OCI-LY7 (cell line): ENCODE measurements around the gene ZNF841. TPM values are rescaled to one million over a fixed set of nuclear protein-coding genes. Genes with fewer than 3 reads are reported as not detected.

ENCODE experiments used
- BruUV-seq: library from RNA; stranded (reverse); fragments of 400-500 nt; replicated peaks from 2 replicates; lab custom pipeline; 2021; lab: Mats Ljungman, UMichigan
- CTCF ChIA-PET: fragments of 300-600 bp; sonication (Branson Sonifier 250); formaldehyde crosslinking; loops from one replicate; lab custom pipeline; 2022; ENCODE audit warnings: antibody characterized with exemption; ENCODE audit not compliant: unreplicated experiment; lab: Charles Lee
- POLR2A ChIA-PET: fragments of 300-600 bp; sonication (Branson Sonifier 250); formaldehyde crosslinking; loops from one replicate; lab custom pipeline; 2022; ENCODE audit warnings: antibody characterized with exemption; lab: Charles Lee
- DNase-seq: peaks from one replicate; pipeline ENCODE4 v3.0.0-alpha.2; 2015; ENCODE audit warnings: low spot score
- H2AFZ ChIP-seq: fragments of 200-600 bp; sonication (generic), shearing (Covaris generic); 2 replicates; pipeline ENCODE4 v1.6.1; 2014; ENCODE audit warnings: mild to moderate bottlenecking, antibody characterized with exemption, low read length, moderate library complexity
- H3K27ac ChIP-seq: fragments of 200-600 bp; sonication (generic); 2 replicates; pipeline ENCODE4 v1.5.1; 2014; ENCODE audit warnings: mixed run types, low read depth, mild to moderate bottlenecking, moderate library complexity, low read length, inconsistent platforms; ENCODE audit not compliant: poor library complexity, severe bottlenecking
- H3K36me3 ChIP-seq: fragments of 200-600 bp; sonication (generic); 2 replicates; pipeline ENCODE4 v1.6.1; 2014; ENCODE audit warnings: mild to moderate bottlenecking, antibody characterized with exemption, low read length, moderate library complexity, mixed read lengths; ENCODE audit not compliant: insufficient read depth
- H3K4me1 ChIP-seq: fragments of 200-600 bp; sonication (generic); 2 replicates; pipeline ENCODE4 v1.5.1; 2014; ENCODE audit warnings: mild to moderate bottlenecking, low read length; ENCODE audit not compliant: insufficient read depth, poor library complexity, severe bottlenecking
- H3K4me2 ChIP-seq: fragments of 200-600 bp; sonication (generic); 2 replicates; pipeline ENCODE4 v1.6.1; 2014; ENCODE audit warnings: mild to moderate bottlenecking, low read length
- H3K4me3 ChIP-seq: fragments of 200-600 bp; sonication (generic); 2 replicates; pipeline ENCODE4 v1.5.1; 2014; ENCODE audit warnings: mild to moderate bottlenecking, low read depth, low read length; ENCODE audit not compliant: poor library complexity, severe bottlenecking
- H3K79me2 ChIP-seq: fragments of 200-600 bp; sonication (generic); 2 replicates; pipeline ENCODE4 v1.6.1; 2016; ENCODE audit warnings: low read depth, mild to moderate bottlenecking, low read length, moderate library complexity, mixed read lengths; ENCODE audit not compliant: insufficient read depth
- H3K9me2 ChIP-seq: fragments of 200-600 bp; sonication (generic); 2 replicates; pipeline ENCODE4 v1.6.1; 2016; ENCODE audit warnings: mild to moderate bottlenecking, low read length, mixed read lengths; ENCODE audit not compliant: insufficient read depth
- H3K9me3 ChIP-seq: fragments of 200-600 bp; sonication (generic); 2 replicates; pipeline ENCODE4 v1.6.1; 2014; ENCODE audit warnings: mild to moderate bottlenecking, mixed run types, low read length, mixed read lengths
- H4K20me1 ChIP-seq: fragments of 200-600 bp; sonication (generic); 2 replicates; pipeline ENCODE4 v1.6.1; 2014; ENCODE audit warnings: mild to moderate bottlenecking, antibody characterized with exemption, low read length, moderate library complexity, mixed read lengths; ENCODE audit not compliant: insufficient read depth
- EZH2phosphoT487 ChIP-seq: fragments of 200-600 bp; sonication (generic); IDR thresholded peaks from 2 replicates; pipeline ENCODE4 v1.6.1; 2018; ENCODE audit warnings: low read depth, borderline replicate concordance, mild to moderate bottlenecking, mixed run types, antibody characterized with exemption, low read length, moderate library complexity, mixed read lengths
- intact Hi-C: fragments of 100-400 bp; cut with micrococcal nuclease; formaldehyde crosslinking; loops from one replicate; pipeline ENCODE4 v1.10.0; 2022; ENCODE audit not compliant: unreplicated experiment
- total RNA-seq, 2 experiments: library from RNA; depleted of rRNA in 1 of 2; stranded (reverse); fragments of >200 nt in 1 of 2; shearing (Covaris generic) in 1 of 2; gene quantifications; 2 replicates each; pipeline ENCODE4 v1.2.3, GENCODE V29; 2014 to 2022
- TF ChIP-seq, protein P1 (sequence below): fragments of 200-600 bp; sonication (generic); conservative IDR thresholded peaks from 2 replicates; pipeline ENCODE4 v1.5.1; 2014; ENCODE audit warnings: mild to moderate bottlenecking, antibody characterized with exemption, low read length, moderate library complexity, mixed read lengths

The ZNF841 gene
- total RNA-seq, 2 experiments from 2014 or later = not detected

DNA sequence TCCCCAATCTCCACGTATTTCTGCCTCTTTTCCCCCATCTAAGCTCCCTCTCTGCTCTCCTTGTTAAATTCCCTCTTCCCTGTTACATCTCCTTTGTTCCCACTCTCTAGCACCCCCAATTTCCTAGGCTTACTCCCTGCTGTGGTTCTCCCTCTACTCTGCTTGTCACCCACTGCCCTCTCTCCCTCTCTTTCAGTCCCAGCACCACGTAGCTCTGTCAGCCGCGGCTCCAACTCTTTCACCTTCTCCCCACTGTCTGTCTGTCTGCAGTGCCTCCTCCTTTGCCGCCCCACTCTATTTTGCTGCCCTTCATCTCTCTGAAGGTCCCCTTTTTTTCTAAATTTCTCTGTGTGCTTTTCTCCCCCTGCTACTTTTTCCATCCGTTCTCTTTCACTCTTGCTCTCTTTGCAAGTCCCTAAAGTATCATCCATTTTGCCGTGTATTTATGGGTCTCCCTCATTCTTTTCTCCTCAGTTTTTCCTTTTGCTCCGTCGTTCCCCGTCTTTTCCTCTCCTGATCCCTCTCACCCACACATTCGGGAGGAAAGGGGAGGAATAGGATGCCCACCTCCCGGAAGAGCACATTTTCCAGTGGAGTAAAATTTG, 937 bp downstream of the ZNF841 start:
- Histone ChIP-seq H3K27ac (no peak overlapping the region), H3K9me3 (no peaks in the 10 kb centered on the region), H3K4me2 (no peak overlapping the region), H3K79me2 (no peaks in the 10 kb centered on the region), H3K4me1 (no peaks in the 10 kb centered on the region), H3K36me3 (no peaks in the 10 kb centered on the region), H3K9me2 (no peaks in the 10 kb centered on the region), H2AFZ (no peak overlapping the region), H4K20me1 (no peaks in the 10 kb centered on the region), H3K4me3 (no peak overlapping the region)
- TF ChIP-seq EZH2phosphoT487 = no peak
- TF ChIP-seq, protein P1, sequence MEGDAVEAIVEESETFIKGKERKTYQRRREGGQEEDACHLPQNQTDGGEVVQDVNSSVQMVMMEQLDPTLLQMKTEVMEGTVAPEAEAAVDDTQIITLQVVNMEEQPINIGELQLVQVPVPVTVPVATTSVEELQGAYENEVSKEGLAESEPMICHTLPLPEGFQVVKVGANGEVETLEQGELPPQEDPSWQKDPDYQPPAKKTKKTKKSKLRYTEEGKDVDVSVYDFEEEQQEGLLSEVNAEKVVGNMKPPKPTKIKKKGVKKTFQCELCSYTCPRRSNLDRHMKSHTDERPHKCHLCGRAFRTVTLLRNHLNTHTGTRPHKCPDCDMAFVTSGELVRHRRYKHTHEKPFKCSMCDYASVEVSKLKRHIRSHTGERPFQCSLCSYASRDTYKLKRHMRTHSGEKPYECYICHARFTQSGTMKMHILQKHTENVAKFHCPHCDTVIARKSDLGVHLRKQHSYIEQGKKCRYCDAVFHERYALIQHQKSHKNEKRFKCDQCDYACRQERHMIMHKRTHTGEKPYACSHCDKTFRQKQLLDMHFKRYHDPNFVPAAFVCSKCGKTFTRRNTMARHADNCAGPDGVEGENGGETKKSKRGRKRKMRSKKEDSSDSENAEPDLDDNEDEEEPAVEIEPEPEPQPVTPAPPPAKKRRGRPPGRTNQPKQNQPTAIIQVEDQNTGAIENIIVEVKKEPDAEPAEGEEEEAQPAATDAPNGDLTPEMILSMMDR = no peak
- CTCF ChIA-PET = no interaction called here
- POLR2A ChIA-PET = no interaction called here
- no peak for DNase-seq
- no TSS peak for BruUV-seq
- intact Hi-C loops = no loop called here

- no peak for DNase-seq
- Histone ChIP-seq H3K4me1 (no peaks in the 10 kb centered on the region), H3K9me2 (no peaks in the 10 kb centered on the region), H3K27ac (no peak overlapping the region), H2AFZ (no peak overlapping the region), H3K4me3 (no peak overlapping the region), H3K4me2 (no peak overlapping the region), H4K20me1 (no peaks in the 10 kb centered on the region), H3K79me2 (no peaks in the 10 kb centered on the region), H3K9me3 (peaks cover 6% of the 10 kb centered on the region; the same call in 1 of the 2 replicates), H3K36me3 (no peaks in the 10 kb centered on the region)
- no TSS peak for BruUV-seq
- intact Hi-C loops = no loop called here
- POLR2A ChIA-PET = no interaction called here
- CTCF ChIA-PET = no interaction called here
- no peak for TF ChIP-seq EZH2phosphoT487
- TF ChIP-seq, protein P1 = no peak
Measured at GRCh38 chr19:52086481-52086880, 9.1 kb downstream of the ZNF841 start.

GRCh38 chr19:52070496-52070895, 25.1 kb downstream of the ZNF841 start:
- Histone ChIP-seq H3K4me1 (no peaks in the 10 kb centered on the region), H3K9me2 (no peaks in the 10 kb centered on the region), H3K9me3 (peaks cover 12% of the 10 kb centered on the region; the same call in 1 of the 2 replicates), H3K4me2 (no peak overlapping the region), H3K4me3 (no peak overlapping the region), H3K36me3 (no peaks in the 10 kb centered on the region), H2AFZ (no peak overlapping the region), H3K27ac (no peak overlapping the region), H3K79me2 (no peaks in the 10 kb centered on the region), H4K20me1 (no peaks in the 10 kb centered on the region)
- CTCF ChIA-PET = no interaction called here
- no peak for DNase-seq
- BruUV-seq = no TSS peak
- intact Hi-C loops = no loop called here
- TF ChIP-seq, protein P1 = no peak
- TF ChIP-seq EZH2phosphoT487 = no peak
- POLR2A ChIA-PET = no interaction called here
